ENCODE results near the gene RERE.

Gene RERE

DNA sequence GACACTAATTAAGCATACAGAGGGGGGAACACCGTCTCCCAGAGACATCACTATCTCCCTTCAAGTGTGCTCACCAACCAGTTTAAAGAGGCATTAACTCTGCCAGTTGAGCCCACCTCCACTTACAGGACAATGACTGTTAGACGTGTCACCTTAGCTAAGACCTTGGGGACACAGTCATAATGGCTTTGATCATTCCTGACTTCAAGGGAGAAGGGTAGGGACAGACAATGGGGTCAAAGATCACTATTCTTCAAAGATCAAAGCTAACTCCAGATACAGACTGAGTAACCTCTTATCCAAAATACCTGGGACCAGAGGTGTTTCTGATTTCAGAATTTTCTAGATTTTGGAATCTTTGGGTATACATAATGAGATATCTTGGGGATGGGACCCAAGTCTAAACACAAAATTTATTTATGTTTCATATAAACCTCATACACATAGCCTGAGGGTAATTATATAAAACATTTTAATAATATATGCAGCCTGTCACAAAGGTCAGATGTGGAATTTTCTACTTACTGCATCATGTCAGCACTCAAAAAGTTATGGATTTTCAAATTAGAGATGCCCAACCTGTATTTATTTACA is 253.4 kb downstream of the RERE start:
- DNase-seq = no peak

GRCh38 chr1:8562881-8563865 is 254.3 kb downstream of the RERE start:
- DNase-seq = no peak

DNA sequence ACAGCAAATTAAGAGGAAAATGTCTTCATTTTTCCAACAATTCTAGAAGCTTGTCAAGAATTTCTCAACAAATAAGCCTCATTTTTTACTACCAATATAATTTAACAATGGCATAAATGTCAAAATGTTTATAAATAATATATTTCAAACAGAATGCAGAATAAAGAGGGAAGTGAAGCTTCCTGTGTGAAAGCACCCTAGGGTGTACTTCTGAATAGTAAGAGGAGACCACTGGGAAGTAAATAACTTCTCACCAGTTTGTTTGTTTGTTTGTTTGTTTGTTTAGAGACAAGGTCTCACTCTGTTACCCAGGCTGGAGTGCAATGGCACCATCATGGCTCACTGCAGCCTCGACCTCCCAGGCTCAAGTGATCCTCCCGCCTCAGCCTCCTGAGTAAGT is 255.2 kb downstream of the RERE start:
- peak; percentile 32 for DNase-seq

DNA sequence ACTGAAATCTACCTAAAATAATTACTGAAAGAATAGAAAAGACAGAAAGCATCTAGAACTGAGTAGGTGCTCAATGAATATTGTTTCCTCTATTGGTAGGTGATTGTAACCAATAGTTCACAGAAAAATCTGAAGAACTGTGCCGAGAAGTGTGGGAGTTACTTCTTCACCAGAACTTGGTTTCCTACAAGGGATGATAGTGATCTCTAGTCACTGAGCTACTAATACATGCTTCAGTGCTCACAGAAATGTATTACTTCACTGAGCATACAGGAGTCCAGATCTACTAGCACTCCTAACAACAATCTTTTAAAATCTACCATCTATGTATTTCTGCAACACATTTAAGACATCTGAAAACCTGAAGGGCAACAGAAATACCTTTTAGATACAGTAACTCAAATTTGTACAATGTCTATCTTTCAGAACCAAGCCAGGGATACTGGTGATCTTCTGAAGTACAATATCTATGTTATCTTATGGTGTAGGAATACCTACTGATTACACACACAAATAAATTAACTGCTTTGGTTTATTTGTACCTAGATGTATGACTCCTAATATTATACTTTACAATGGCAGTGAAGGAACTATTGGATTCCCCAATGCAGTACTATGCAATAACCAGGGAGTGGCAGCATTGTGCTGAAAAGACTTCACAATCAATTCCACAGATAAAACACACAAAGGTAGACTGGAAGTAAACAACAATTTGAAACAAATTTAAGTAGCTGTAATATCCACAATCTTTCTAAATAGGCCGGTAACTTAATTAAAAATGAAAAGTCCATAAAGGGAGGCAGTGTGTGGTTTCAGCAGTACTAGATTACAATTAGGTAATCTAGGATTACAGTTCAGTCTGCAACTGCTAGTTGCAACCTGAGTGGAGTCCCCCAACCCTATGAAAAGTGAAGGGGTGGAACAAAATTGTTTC is 256.6 kb downstream of the RERE start:
- peak; percentile 35 for DNase-seq

DNA sequence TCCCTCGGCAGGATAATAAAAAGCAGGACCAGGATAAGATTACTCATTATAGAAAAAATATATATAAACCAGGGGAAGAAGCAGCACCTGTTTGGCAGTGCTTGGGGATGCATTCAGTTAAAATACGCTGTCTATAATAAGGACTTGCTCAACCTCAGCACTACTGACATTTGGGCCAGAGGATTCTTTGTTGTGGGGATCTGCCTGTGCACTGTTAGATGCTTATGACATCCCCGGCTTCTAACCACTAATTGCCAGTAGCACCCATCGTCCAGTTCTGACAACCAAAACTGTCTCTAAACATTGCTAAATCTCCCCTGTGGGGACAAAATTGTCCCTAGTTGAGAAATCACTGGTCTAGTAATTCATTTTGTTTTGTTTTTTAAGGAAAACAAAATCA is 257.4 kb downstream of the RERE start:
- peak; percentile 64 for DNase-seq

- DNase-seq = no peak
Observed at GRCh38 chr1:8555582-8555981, 261.9 kb downstream of the RERE start.

DNA sequence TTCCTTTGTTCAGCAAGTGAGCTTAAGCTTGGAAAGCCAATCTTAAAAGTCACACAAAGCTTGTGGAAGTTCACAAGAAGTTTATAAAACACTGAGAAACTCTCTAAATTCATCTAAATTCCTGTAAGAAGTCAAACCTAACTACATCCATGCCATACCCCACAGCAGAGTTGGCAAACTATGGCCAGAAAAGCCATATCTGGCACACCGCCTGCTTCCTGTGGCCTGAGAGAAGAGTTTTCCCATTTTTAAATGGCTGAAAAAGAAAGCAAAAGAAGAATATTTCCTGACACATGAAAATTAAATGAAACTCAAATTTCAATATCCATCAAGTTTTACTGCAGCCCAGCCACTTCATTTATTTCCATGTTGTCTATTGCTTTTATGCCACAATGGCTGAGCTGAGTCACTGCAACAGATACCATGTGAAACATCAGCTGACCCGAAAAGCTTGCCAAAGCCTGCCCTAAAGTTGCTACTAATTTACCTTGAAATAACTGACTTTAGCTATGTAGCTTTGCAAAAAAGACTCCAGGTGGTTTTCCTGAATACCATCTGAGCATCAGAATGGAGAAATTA is 262.4 kb downstream of the RERE start:
- no peak for DNase-seq

DNA sequence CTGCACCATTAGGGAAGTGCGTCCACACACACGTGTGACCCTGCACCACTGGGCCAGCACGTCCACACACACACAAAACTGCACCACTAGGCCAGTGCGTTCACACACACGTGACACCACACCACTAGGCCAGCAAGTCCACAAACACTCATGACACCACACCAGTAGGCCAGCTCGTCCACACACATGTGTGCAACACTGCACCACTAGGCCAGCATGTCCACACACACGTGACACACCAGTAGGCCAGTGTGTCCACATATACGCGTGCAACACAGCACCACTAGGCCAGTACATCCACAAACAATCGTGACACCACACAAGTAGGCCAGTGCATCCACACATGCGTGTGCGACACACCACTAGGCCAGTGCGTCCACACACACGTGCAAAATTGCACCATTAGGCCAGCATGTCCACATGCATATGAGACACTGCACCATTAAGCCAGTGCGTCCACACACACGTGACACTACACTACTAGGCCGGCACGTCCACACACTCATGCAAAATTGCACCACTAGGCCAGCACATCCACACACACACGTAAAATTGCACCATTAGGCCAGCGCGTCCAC is 264.5 kb downstream of the RERE start:
- DNase-seq = no peak

DNA sequence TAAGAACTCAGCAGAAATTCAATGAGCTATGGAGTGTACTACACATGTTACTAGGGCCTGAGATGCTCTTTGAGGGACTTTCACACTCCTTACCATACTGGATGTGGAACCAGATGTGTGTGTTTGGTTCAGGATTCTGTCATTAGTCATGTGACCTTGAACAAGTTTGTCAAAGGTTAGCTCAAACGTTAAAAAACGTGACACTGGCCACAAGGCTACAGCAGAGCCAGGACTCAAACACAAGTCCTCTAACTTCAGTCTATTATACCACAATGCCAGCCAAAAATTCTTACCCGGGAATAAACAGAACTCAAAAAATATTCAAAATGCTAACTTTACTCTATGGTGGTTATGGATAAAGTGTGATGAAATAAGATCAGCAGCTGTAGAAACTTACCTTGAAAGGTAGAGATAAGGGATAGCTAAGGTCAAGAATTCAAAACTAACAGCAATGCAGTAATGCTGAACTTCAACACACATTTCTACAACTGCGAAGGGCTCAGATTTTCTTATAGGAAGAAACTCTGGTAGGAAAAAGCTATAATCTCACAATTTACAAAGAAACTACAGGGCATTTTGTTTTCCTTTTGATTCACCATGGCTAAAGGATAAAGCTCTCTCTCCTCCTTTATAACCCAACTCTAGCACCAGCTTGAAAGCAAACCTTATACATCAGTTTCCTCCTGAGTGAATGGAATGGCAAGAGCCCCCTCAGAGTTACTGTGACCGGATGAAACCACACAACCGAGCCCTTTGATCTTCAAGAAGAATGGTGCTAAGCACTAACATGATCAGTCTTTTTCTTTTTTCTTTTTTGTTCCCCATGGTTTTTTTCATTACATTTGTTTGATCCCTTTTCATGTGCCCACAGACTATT is 265.6 kb downstream of the RERE start:
- DNase-seq = no peak

DNA sequence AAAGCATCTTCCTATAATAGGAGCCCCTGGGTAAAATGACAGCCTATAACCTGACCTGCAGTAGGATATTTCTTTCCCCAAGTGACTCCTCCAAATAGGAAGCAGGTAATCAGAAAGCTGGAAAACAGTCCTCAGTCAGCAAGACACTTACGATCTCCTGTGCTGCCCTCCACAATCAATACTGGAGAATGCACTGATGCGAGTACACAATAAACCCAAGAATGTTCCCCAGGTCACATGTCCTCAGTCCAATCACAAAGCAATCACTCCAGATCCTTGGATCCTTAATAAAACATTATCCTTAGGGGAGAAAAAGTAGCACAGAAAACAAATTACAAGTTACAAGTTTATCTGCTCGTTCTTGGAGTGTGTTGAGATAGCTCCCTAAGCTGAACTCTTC is 266.4 kb downstream of the RERE start:
- no peak for DNase-seq

GRCh38 chr1:8547791-8548190 is 269.6 kb downstream of the RERE start:
- DNase-seq = no peak

GRCh38 chr1:8545078-8545477 is 272.4 kb downstream of the RERE start:
- DNase-seq = no peak

- no peak for DNase-seq
Observed at GRCh38 chr1:8544644-8545043, 272.8 kb downstream of the RERE start.

DNA sequence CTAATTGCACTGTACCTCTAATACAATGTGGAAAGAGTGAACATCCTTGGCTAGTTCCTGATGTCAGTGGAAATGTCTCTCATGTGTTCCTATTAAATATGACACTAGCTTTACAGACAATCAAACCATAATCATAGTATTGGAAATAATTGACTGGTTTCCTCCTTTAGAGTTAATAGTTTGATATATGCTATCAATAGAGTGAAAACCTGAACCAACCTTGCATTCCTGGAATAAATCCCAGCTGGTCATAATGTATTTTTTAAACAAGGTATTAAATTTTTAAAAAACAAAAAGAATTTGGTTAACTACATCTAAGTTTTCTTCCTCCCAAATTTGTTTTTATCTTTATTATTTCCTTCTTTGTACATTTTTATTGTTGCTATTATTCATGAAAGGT is 273.5 kb downstream of the RERE start:
- no peak for DNase-seq

- DNase-seq = no peak
Observed at GRCh38 chr1:8541961-8542521, 275.4 kb downstream of the RERE start.

GRCh38 chr1:8540971-8541370 is 276.5 kb downstream of the RERE start:
- DNase-seq = no peak

DNA sequence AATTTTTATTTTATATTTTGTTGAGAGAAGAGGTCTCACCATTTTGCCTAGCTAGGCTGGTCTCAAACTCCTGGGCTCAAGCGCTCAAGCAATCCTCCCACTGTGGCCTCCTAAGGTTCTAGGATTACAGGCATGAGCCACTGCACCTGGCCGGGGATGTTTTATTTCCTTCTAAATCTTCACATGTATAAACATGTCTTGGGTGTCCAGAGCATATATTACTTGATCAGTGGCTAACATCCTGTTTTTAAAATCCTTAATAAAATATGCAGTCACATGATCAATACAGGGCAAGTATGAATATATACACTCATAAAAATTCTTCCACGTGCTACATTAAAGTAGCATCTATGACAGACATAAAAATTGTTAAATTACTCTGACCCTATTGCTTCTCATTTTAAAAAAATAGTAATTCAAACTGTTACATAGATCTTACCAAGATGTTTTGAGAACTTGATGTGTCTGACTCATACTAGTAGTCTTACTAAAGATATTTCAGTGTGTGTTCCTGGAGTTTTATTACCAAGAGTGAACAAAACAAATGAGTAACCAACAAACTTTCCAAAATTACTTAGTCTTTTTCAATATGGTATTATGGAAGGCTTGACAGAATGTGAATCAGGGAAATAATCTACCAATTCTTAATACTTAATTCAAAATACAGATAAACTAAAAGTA is 277.0 kb downstream of the RERE start:
- DNase-seq = no peak

GRCh38 chr1:8539683-8540082 is 277.8 kb downstream of the RERE start:
- DNase-seq = no peak

GRCh38 chr1:8538502-8538901 is 278.9 kb downstream of the RERE start:
- DNase-seq = no peak

DNA sequence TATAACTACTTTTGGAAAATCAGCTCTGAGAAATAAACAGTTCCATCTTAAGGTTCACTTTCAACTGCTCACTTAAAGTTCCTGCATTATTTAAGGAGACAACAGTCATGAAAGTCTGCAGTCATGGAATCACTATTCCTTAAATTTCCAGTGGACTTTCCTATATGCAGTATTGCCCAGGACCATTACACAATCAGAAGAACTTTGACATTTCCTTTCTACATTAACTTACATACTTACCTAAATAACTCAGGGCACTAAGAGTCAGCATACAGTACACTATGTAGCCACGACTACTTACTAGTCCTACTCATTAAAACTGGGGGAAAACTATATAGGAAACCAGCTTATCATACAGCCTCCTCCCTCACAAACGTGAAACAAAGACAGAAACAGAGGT is 279.4 kb downstream of the RERE start:
- no peak for DNase-seq

- DNase-seq = no peak
Observed at GRCh38 chr1:8536515-8536914, 280.9 kb downstream of the RERE start.
